ENCODE measurements around the gene ERAP2.

GRCh38 chr5:96856371-96856770 is 19.9 kb upstream of the ERAP2 start:
- TF ChIP-seq EZH2 (IDR thresholded peaks at IDR 0.05; ENCODE audit: borderline replicate concordance, low read length): no peak
- TF ChIP-seq CTCF (conservative IDR thresholded peaks at IDR 0.05 in 1 of 2, IDR thresholded peaks at IDR 0.05 in 1 of 2; ENCODE audit: extremely low read depth in 1 of 2, insufficient read depth in 1 of 2, low read depth in 1 of 2, low read length in 2 of 2): no peak

All from mammary epithelial cell (primary cell).